ENCODE measurements around the gene NPPB.

DNA sequence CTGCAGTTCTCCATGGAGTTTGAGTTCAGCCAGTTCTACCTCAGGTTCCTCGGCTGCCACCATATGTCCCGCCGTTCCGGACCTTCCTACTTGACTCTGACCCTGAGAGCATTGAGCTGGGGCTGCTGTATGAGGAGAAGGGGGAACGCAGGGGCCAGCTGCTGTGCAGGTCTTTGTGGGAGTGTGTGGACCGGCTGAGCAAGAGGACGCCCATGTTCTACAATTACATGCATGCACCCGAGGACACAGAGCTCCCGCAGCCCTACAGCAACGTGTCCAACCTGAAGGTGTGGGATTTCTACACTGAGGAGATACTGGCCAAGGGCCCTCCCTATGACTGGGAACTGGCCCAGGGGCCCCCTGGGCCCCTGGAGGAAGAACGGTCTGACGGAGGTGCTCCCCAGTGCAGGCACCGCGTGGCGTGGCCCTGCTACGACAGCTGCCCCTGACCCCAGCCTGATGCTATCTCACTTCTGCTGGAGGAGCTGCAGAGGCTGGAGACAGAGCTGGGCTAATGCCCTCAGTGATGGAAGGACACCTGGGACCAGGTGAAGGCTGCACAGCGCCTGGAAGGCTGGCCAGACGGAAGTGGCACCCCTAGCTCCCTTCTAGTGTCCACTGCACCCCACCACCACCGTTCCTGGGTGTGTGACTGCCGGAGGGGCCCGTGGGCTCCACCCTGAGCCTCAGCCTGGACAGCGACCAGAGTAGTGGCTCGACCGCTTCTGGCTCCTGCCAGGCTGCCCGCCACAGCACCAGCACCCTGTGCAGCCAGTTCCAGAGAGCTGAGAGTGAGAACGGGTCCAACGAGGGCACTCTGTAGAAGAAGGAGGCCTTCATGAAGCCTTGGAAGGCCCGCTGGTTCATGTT, 20.8 kb upstream of the NPPB start:
- TF ChIP-seq EZH2 (IDR thresholded peaks at IDR 0.05; ENCODE audit: borderline replicate concordance) (no peak), EZH2phosphoT487 (IDR thresholded peaks at IDR 0.05; ENCODE audit: low read depth, severe bottlenecking, unreplicated experiment) (no peak)

Measured in hepatocyte (in vitro differentiated cells).